MM.1S (cell line): ENCODE measurements around the gene DIS3L2.
"Not testable (repeated sequence)": the region's sequence is repeated elsewhere in the genome, so short reads cannot be mapped to it uniquely, and the experiment has no call there.

ENCODE experiments used
- DNase-seq: peaks from one replicate; pipeline ENCODE4 v3.0.0-alpha.2; 2015
- H2AFZ ChIP-seq: fragments of 300-600 bp; sonication (generic); 2 replicates; pipeline ENCODE4 v1.6.0; 2016; ENCODE audit warnings: antibody characterized with exemption, low read length
- H3F3A ChIP-seq: fragments of 300-600 bp; sonication (generic); 2 replicates; pipeline ENCODE4 v1.6.1; 2016; ENCODE audit warnings: mild to moderate bottlenecking, antibody characterized with exemption, low read length, moderate library complexity, mixed read lengths; ENCODE audit not compliant: insufficient read depth
- H3K27ac ChIP-seq: fragments of 300-600 bp; sonication (generic); 2 replicates; pipeline ENCODE4 v1.5.1; 2016; ENCODE audit warnings: mild to moderate bottlenecking, low read length
- H3K27me3 ChIP-seq: fragments of 300-600 bp; sonication (generic); replicated peaks from 2 replicates; pipeline ENCODE4 v1.6.0; 2016; ENCODE audit warnings: low read length; ENCODE audit not compliant: insufficient read depth
- H3K36me3 ChIP-seq: fragments of 300-600 bp; sonication (generic); replicated peaks from 2 replicates; pipeline ENCODE4 v1.6.1; 2016; ENCODE audit warnings: mild to moderate bottlenecking, low read length, mixed read lengths; ENCODE audit not compliant: insufficient read depth
- H3K4me1 ChIP-seq: fragments of 300-600 bp; sonication (generic); 2 replicates; pipeline ENCODE4 v1.6.1; 2016; ENCODE audit warnings: low read length, mixed read lengths
- H3K4me2 ChIP-seq: fragments of 300-600 bp; sonication (generic); 2 replicates; pipeline ENCODE4 v1.6.0; 2016; ENCODE audit warnings: low read depth, low read length
- H3K4me3 ChIP-seq: fragments of 300-600 bp; sonication (generic); 2 replicates; pipeline ENCODE4 v1.5.1; 2016; ENCODE audit warnings: low read length, mixed read lengths
- H3K79me2 ChIP-seq: fragments of 300-600 bp; sonication (generic); 2 replicates; pipeline ENCODE4 v1.6.1; 2016; ENCODE audit warnings: mixed run types, low read length, mixed read lengths
- H3K9ac ChIP-seq: fragments of 300-600 bp; sonication (generic); 2 replicates; pipeline ENCODE4 v1.6.1; 2016; ENCODE audit warnings: low read length, mixed read lengths
- H3K9me2 ChIP-seq: fragments of 300-600 bp; sonication (generic); replicated peaks from 2 replicates; pipeline ENCODE4 v1.6.1; 2016; ENCODE audit warnings: mild to moderate bottlenecking, low read length, mixed read lengths; ENCODE audit not compliant: insufficient read depth
- H3K9me3 ChIP-seq: fragments of 300-600 bp; sonication (generic); replicated peaks from 2 replicates; pipeline ENCODE4 v1.6.1; 2016; ENCODE audit warnings: mild to moderate bottlenecking, low read length, mixed read lengths; ENCODE audit not compliant: insufficient read depth
- H4K20me1 ChIP-seq: fragments of 300-600 bp; sonication (generic); 2 replicates; pipeline ENCODE4 v1.6.1; 2016; ENCODE audit warnings: mild to moderate bottlenecking, low read length, moderate library complexity, mixed read lengths; ENCODE audit not compliant: insufficient read depth
- EZH2 ChIP-seq: fragments of 300-600 bp; sonication (generic); optimal IDR thresholded peaks from 2 replicates; pipeline ENCODE3; 2017; ENCODE audit warnings: low read depth, mild to moderate bottlenecking, antibody characterized with exemption, low read length, mixed read lengths
- EZH2phosphoT487 ChIP-seq: fragments of 300-600 bp; sonication (generic); IDR thresholded peaks from 2 replicates; pipeline ENCODE4 v1.6.1; 2018; ENCODE audit warnings: antibody characterized with exemption, low read length
- TF ChIP-seq, protein P1 (sequence below): fragments of 300-600 bp; sonication (generic); IDR thresholded peaks from 2 replicates; pipeline ENCODE4 v1.5.1; 2016; ENCODE audit warnings: antibody characterized with exemption, low read length, mixed read lengths

The DIS3L2 gene

DNA sequence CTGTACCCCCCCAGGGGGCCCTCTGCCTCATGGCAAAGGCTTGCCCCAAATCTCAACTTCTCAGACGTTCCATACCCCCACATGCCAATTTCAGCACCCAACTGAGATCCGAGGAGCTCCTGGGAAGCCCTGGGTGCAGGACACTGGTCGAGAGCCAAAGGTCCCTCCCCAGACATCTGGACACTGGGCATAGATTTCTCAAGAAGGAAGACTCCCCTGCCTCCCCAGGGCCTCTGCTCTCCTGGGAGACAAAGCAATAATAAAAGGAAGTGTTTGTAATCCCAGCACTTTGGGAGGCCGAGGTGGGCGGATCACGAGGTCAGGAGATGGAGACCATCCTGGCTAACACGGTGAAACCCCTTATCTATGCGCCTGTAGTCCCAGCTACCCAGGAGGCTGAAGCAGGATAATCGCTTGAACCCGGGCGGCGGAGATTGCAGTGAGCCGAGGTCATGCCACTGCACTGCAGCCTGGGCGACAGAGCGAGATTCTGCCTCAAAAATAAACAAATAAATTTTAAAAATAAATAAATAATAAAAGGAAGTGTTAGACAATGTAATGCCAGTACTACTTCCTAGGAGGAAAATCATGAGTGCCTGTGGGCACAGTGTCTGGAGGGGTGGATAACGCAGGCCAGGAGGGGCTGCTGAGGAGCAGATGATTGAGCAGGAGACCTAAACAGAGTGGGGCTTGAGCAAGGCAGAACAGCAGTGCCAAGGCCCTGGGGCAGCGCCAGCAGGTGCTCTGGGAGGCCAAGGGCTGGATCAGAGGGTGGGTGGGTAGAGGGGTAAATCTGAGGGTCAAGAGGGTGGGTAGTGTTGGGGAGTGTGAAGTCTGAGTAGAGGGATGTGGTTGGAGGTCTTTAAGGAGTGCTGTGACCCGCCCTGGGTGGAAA lies 421.1 kb downstream of the DIS3L2 start:
- Histone ChIP-seq H3K27ac (no peak overlapping the region), H3K27me3 (peaks cover 17% of the 10 kb centered on the region)

DNA sequence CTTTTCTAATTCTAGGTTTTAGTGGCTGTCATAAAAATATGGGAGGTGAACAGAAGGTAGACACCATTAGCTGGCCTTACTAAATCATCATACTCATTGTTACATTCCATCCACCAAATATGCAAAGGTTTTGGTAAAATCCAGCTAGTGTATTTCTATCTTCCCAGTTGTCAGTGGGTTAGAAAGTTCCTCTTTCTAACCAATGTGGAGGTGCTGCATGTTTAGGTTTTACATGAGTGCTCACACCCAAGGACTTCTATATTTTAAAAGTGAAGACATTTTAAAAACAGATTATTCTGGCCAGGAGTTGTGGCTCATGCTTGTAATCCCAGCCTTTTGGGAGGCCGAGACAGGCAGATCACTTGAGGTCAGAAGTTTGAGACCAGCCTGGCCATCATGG lies 423.0 kb downstream of the DIS3L2 start:
- Histone ChIP-seq H3F3A (no peaks in the 10 kb centered on the region), H3K27ac (no peak overlapping the region), H3K4me3 (no peak overlapping the region), H3K9ac (no peak overlapping the region), H4K20me1 (no peaks in the 10 kb centered on the region), H3K79me2 (no peaks in the 10 kb centered on the region), H2AFZ (no peak overlapping the region), H3K4me2 (no peak overlapping the region), H3K27me3 (peaks cover 17% of the 10 kb centered on the region), H3K9me3 (no peaks in the 10 kb centered on the region), H3K36me3 (no peaks in the 10 kb centered on the region), H3K9me2 (no peaks in the 10 kb centered on the region), H3K4me1 (no peaks in the 10 kb centered on the region)
- TF ChIP-seq, protein P1, sequence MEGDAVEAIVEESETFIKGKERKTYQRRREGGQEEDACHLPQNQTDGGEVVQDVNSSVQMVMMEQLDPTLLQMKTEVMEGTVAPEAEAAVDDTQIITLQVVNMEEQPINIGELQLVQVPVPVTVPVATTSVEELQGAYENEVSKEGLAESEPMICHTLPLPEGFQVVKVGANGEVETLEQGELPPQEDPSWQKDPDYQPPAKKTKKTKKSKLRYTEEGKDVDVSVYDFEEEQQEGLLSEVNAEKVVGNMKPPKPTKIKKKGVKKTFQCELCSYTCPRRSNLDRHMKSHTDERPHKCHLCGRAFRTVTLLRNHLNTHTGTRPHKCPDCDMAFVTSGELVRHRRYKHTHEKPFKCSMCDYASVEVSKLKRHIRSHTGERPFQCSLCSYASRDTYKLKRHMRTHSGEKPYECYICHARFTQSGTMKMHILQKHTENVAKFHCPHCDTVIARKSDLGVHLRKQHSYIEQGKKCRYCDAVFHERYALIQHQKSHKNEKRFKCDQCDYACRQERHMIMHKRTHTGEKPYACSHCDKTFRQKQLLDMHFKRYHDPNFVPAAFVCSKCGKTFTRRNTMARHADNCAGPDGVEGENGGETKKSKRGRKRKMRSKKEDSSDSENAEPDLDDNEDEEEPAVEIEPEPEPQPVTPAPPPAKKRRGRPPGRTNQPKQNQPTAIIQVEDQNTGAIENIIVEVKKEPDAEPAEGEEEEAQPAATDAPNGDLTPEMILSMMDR, result no peak
- TF ChIP-seq EZH2phosphoT487 (no peak), EZH2 (no peak)
- no peak for DNase-seq

More for the DNA sequence above, 421.1 kb downstream of the DIS3L2 start:
- no peaks in the 10 kb centered on the region for H3K4me1 ChIP-seq
- H3K9ac ChIP-seq, result no peak overlapping the region
- H3K4me2 ChIP-seq, result no peak overlapping the region
- no peaks in the 10 kb centered on the region for H3K9me2 ChIP-seq
- H3K4me3 ChIP-seq, result no peak overlapping the region
- no peaks in the 10 kb centered on the region for H3F3A ChIP-seq
- no peaks in the 10 kb centered on the region for H3K79me2 ChIP-seq
- DNase-seq, result no peak
- no peaks in the 10 kb centered on the region for H3K9me3 ChIP-seq
- TF ChIP-seq EZH2phosphoT487, result no peak
- TF ChIP-seq, protein P1, result no peak
- TF ChIP-seq EZH2, result no peak
- no peaks in the 10 kb centered on the region for H4K20me1 ChIP-seq
- no peaks in the 10 kb centered on the region for H3K36me3 ChIP-seq
- no peak overlapping the region for H2AFZ ChIP-seq

DNA sequence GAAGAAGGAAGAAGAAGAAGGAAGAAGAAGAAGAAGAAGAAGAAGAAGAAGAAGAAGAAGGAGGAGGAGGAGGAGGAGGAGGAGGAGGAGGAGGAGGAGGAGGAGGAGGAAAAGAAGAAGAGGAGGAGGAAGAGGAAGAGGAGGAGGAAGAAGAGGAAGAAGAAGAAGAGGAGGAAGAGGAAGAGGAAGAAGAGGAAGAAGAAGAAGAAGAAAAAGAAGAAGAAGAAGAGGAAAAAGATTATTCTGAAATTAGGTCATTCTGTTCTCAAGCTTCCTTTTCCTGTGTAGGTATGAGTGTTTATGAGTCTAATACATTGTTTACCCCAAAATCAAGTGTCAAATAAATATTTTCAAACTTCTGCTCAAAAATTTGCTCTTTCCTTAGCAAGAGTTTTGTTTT lies 423.5 kb downstream of the DIS3L2 start:
- H3K4me2 ChIP-seq, H4K20me1 ChIP-seq, H3K9me3 ChIP-seq, H3K9ac ChIP-seq, H3K4me3 ChIP-seq, DNase-seq, H3K9me2 ChIP-seq, H3K36me3 ChIP-seq, H3K79me2 ChIP-seq, H3F3A ChIP-seq, H2AFZ ChIP-seq, H3K4me1 ChIP-seq, H3K27ac ChIP-seq: not testable (repeated sequence)
- H3K27me3 ChIP-seq, result peaks cover 17% of the 10 kb centered on the region
